HG03571 (cell line): ENCODE results near the gene PSMD4.
A peak's percentile ranks its signal among the peaks of the same experiment; 100 is the strongest.
"Not testable (repeated sequence)": the region's sequence is repeated elsewhere in the genome, so short reads cannot be mapped to it uniquely, and the experiment has no call there.

ENCODE experiments used
- ATAC-seq: cut with Tn5 transposase; IDR thresholded peaks from one replicate; pipeline ENCODE4 v1.9.1; 2021; ENCODE audit not compliant: unreplicated experiment

The PSMD4 gene

GRCh38 chr1:151254217-151255213, at the start of gene PSMD4:
Gene PSMD4, plus strand, starts transcription at chr1:151254734. Its CDS starts 49 bp downstream, at chr1:151254783.
- peak; percentile 83 for ATAC-seq

- ATAC-seq = not testable (repeated sequence)
Measured at GRCh38 chr1:151205381-151205965, 49.1 kb upstream of the PSMD4 start.

DNA sequence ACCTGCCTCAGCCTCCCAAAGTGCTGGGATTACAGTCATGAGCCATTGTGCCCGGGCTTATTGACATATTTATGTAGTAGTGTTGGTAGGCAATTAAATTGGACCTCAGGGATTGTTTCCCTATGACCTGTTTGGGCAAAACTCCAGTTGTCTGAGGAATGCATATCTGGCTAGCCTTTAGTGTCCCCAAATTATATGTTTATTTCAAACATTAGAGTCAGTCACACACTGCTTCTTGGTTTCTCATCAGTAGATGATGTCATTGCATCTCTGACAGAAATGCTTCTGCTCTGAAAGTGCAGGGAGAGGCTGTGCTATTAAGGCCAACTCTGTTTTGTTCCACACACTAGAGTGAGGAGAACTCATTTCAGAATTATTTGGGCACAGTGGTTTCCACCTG, 43.7 kb upstream of the PSMD4 start:
- ATAC-seq = no peak

DNA sequence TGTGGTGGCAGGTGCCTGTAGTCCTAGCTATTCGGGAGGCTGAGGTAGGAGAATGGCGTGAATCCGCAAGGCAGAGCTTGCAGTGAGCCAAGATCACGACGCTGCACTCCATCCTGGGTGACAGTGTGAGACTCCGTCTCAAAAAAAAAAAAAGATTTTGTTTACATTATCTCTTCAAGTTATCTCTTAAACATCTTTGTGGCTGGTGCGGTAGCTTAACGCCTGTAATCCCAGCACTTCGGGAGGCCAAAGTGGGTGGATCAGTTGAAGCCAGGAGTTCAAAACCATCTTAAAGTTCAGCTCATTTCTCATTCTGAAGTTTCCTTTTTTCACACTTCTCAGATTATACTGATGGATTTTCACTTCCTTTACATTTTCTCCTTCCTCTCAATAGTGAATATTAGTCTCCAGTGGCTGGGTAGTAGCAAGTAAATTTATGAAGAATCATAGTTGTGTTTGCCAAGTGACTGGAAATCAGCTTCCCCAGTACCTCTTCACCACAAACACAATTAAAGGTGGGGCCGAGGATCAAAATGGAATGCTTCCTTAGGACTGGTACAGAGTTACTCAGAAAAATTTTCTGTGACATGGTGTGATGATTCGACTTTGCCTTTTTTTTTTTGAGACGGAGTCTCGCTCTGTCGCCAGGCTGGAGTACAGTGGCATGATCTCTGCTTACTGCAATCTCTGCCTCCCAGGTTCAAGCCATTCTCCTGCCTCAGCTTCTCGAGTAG, 42.4 kb upstream of the PSMD4 start:
- no peak for ATAC-seq

DNA sequence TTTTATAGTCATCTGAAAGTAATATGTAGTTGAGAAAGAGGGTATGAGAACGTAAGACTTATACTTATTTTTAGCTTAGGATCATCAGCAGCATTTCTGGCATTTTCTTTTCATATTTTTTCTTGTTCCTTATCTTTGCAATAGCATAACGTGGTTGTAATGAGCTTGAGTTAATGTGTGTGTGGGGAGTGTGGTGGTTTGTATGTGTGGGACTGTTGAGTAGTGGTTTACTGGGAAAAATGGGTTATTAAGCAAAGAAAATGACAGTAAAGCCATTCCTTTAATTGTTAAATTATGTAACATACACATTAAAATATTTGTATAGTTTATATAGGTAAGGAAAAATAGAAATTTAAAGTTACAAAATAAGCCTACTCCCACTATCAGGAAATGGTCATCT, 41.0 kb upstream of the PSMD4 start:
- no peak for ATAC-seq

- no peak for ATAC-seq
Measured at GRCh38 chr1:151221616-151222015, 32.9 kb upstream of the PSMD4 start.

- ATAC-seq = no peak
Measured at GRCh38 chr1:151222130-151222529, 32.4 kb upstream of the PSMD4 start.

GRCh38 chr1:151235235-151235634, 19.3 kb upstream of the PSMD4 start:
- no peak for ATAC-seq

GRCh38 chr1:151237678-151238466, 16.7 kb upstream of the PSMD4 start:
- ATAC-seq = no peak

DNA sequence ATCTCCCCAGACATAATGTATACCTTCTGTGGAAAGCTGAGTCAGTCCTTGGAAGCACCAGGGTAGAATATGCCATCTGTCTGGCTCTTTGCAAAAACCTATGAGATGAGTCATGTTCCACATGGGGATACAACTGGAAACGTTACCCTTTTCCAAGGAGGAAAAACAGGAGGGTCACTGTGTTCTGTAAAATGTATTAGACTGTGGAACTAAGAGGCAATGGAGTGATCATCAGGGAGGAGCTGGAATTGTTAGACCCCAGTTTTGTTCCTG, 16.1 kb upstream of the PSMD4 start:
- ATAC-seq = no peak

GRCh38 chr1:151242442-151242841, 12.1 kb upstream of the PSMD4 start:
- no peak for ATAC-seq

- no peak for ATAC-seq
Measured at GRCh38 chr1:151243683-151244216, 10.8 kb upstream of the PSMD4 start.

DNA sequence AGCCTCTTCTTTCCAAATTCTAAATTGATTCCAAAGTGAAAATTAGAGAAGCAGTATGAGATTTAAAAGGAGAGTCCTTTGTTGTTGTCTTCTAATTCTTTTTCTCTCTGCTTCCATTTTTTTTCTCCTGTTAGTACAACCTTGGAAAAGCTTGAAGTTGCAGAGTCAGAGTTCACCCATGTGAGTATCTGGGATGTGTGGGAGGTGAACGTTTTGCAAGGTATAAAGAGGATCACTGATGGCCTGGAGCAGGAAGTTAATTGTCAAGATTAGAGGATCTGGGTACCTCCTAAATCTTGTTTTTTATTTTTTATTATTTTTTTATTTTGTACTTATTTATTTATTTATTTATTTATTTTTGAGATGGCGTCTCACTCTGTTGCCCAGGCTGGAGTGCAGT, 7.7 kb upstream of the PSMD4 start:
- no peak for ATAC-seq

GRCh38 chr1:151251656-151252470, 2.7 kb upstream of the PSMD4 start:
- ATAC-seq = no peak

DNA sequence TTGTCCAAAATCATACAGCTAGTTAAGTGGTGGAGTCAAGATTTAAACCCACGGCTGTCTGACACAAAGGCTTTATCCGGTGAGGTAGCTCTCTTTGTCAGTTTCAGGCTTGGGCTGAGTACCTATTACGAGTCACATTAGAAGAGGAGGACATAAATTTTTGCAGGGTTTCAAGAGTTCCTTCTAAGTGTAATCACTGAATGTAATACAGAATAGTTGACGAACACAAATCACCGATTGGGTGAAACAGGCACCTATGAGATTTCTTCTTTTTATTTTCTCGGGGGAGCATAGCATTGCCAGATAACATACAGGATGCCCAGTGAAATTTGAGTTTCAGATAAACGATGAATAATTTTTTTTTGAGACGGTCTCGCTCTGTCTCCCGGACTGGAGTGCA, 847 bp downstream of the PSMD4 start:
- no peak for ATAC-seq

- no peak for ATAC-seq
Measured at GRCh38 chr1:151259351-151259750, 4.8 kb downstream of the PSMD4 start.

DNA sequence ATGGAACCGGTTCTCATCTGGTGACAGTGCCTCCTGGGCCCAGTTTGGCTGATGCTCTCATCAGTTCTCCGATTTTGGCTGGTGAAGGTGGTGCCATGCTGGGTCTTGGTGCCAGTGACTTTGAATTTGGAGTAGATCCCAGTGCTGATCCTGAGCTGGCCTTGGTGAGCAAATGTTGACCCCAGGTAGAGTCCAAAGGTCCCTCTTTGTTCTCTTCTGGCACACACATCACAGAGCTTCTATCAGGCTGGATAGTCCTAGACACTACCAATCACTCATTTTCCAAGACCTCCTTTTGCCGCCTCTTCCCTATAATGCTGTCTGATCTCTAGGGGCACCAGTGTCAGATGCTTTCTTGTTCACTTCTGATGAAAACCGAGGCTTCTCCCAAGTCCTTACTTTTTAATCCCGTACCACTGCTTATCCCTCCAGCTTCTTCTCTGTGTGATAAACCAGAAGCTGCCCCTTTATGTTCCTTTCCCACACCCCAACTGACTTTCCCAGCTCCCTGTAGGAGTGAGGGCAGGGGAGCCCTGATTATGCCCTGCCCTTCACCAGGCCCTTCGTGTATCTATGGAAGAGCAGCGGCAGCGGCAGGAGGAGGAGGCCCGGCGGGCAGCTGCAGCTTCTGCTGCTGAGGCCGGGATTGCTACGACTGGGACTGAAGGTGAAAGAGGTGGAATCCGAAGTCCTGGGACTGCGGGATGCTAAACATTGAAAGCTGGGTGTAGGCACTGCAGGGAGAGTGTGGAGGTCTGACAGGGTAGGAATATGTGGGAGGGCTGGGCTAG, 11.1 kb downstream of the PSMD4 start:
- ATAC-seq = no peak

DNA sequence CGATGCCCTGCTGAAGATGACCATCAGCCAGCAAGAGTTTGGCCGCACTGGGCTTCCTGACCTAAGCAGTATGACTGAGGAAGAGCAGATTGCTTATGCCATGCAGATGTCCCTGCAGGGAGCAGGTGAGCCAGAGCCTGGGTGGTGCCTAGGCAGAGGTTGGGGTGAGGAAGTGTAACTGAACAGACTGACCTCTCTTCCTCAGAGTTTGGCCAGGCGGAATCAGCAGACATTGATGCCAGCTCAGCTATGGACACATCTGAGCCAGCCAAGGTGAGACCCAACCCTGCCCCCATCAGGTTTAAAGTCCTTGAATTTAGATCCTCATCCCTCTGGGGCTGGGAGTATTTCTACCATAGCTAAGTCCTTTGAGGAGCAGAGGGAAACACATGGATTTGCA, 11.8 kb downstream of the PSMD4 start:
- ATAC-seq = no peak

- ATAC-seq = no peak
Measured at GRCh38 chr1:151266821-151267220, 12.3 kb downstream of the PSMD4 start.
